WTC11 (cell line): ENCODE measurements around the gene THAP9. TPM values are rescaled to one million over a fixed set of nuclear protein-coding genes. Genes with fewer than 3 reads are reported as not detected.

Experiments used
- ATAC-seq: fragments of 200-7000 bp; cut with Tn5 transposase; 2 replicates; pipeline ENCODE4 v1.10.0; 2021; ENCODE audit warnings: mild to moderate bottlenecking, moderate library complexity
- CTCF ChIA-PET: fragments of 300-600 bp; sonication (Branson Sonifier 250); formaldehyde crosslinking; loops from one replicate; lab custom pipeline; 2021; ENCODE audit warnings: antibody characterized with exemption; lab: Charles Lee
- POLR2A ChIA-PET: fragments of 350-600 bp; sonication (Branson Sonifier 250); formaldehyde crosslinking; loops from one replicate; lab custom pipeline; 2021; ENCODE audit warnings: antibody characterized with exemption; lab: Charles Lee
- DNase-seq: peaks from one replicate; pipeline ENCODE4 v3.0.0; 2021; ENCODE audit warnings: low spot score
- H3K27ac Mint-ChIP-seq: 2 replicates; pipeline ENCODE4 v1.8.0; 2021; ENCODE audit warnings: mixed read lengths
- H3K27me3 Mint-ChIP-seq: 2 replicates; pipeline ENCODE4 v1.8.0; 2021; ENCODE audit warnings: low read depth, mild to moderate bottlenecking, moderate library complexity, mixed read lengths
- H3K36me3 Mint-ChIP-seq: 2 replicates; pipeline ENCODE4 v1.8.0; 2021; ENCODE audit warnings: mixed read lengths
- H3K4me1 Mint-ChIP-seq: 2 replicates; pipeline ENCODE4 v1.8.0; 2022; ENCODE audit warnings: mixed read lengths
- H3K4me3 Mint-ChIP-seq: 2 replicates; pipeline ENCODE4 v1.8.0; 2021; ENCODE audit warnings: mild to moderate bottlenecking, moderate library complexity, mixed read lengths
- H3K9me3 Mint-ChIP-seq: 2 replicates; pipeline ENCODE4 v1.8.0; 2021; ENCODE audit warnings: mixed read lengths
- KAT7 ChIP-seq: sonication (generic); formaldehyde crosslinking; IDR thresholded peaks from 2 replicates; pipeline ENCODE4 v1.8.1; 2023; ENCODE audit warnings: missing genetic modification reagents, mild to moderate bottlenecking, borderline replicate concordance
- NFE2L1 ChIP-seq: sonication (generic); formaldehyde crosslinking; IDR thresholded peaks from 2 replicates; pipeline ENCODE4 v1.8.1; 2023; ENCODE audit warnings: missing genetic modification reagents
- NR1H2 ChIP-seq: sonication (generic); formaldehyde crosslinking; IDR thresholded peaks from 2 replicates; pipeline ENCODE4 v1.9.0; 2021; ENCODE audit warnings: mild to moderate bottlenecking, moderate library complexity, missing genetic modification reagents
- NR3C1 ChIP-seq: sonication (generic); formaldehyde crosslinking; conservative IDR thresholded peaks from 2 replicates; pipeline ENCODE4 v1.8.1; 2023; ENCODE audit warnings: low read depth, mild to moderate bottlenecking, missing genetic modification reagents
- ZNF263 ChIP-seq: sonication (generic); formaldehyde crosslinking; IDR thresholded peaks from 2 replicates; pipeline ENCODE4 v1.8.1; 2022; ENCODE audit warnings: low read depth, mild to moderate bottlenecking, moderate library complexity, missing genetic modification reagents
- ZNF317 ChIP-seq: sonication (generic); formaldehyde crosslinking; IDR thresholded peaks from 2 replicates; pipeline ENCODE4 v1.8.1; 2023; ENCODE audit warnings: low read depth, mild to moderate bottlenecking, moderate library complexity, missing genetic modification reagents, borderline replicate concordance
- total RNA-seq: library from RNA; stranded (reverse); gene quantifications from 3 replicates; pipeline ENCODE4 v1.2.3, GENCODE V29; 2021
- TF ChIP-seq, protein P1 (sequence below): sonication (generic); formaldehyde crosslinking; IDR thresholded peaks from 2 replicates; pipeline ENCODE4 v1.8.0; 2022; ENCODE audit warnings: mild to moderate bottlenecking, missing genetic modification reagents
- TF ChIP-seq, protein P2 (sequence below): sonication (generic); formaldehyde crosslinking; IDR thresholded peaks from 2 replicates; pipeline ENCODE4 v1.8.1; 2023; ENCODE audit warnings: mild to moderate bottlenecking, missing genetic modification reagents, borderline replicate concordance
- TF ChIP-seq, protein P3 (sequence below): sonication (generic); formaldehyde crosslinking; IDR thresholded peaks from 2 replicates; pipeline ENCODE4 v1.8.0; 2023; ENCODE audit warnings: missing genetic modification reagents, mild to moderate bottlenecking, borderline replicate concordance
- TF ChIP-seq, protein P4 (sequence below): sonication (generic); formaldehyde crosslinking; IDR thresholded peaks from 2 replicates; pipeline ENCODE4 v1.8.0; 2022; ENCODE audit warnings: mild to moderate bottlenecking, missing genetic modification reagents
- TF ChIP-seq, protein P5 (sequence below): sonication (generic); formaldehyde crosslinking; IDR thresholded peaks from 2 replicates; pipeline ENCODE4 v1.8.1; 2023; ENCODE audit warnings: mild to moderate bottlenecking, missing genetic modification reagents, moderate library complexity
- TF ChIP-seq, protein P6 (sequence below): sonication (generic); formaldehyde crosslinking; IDR thresholded peaks from 2 replicates; pipeline ENCODE4 v1.8.1; 2023; ENCODE audit warnings: mild to moderate bottlenecking, missing genetic modification reagents, moderate library complexity
- TF ChIP-seq, protein P7 (sequence below): sonication (generic); formaldehyde crosslinking; IDR thresholded peaks from 2 replicates; pipeline ENCODE4 v1.8.0; 2023; ENCODE audit warnings: missing genetic modification reagents
- TF ChIP-seq, protein P8 (sequence below): fragments of 250-450 bp; sonication (Bioruptor Pico); IDR thresholded peaks from 2 replicates; pipeline ENCODE4 v1.9.0; 2021; ENCODE audit warnings: moderate library complexity, mild to moderate bottlenecking, inconsistent platforms, borderline replicate concordance
- TF ChIP-seq, protein P9 (sequence below): sonication (generic); formaldehyde crosslinking; conservative IDR thresholded peaks from 2 replicates; pipeline ENCODE4 v1.8.1; 2023; ENCODE audit warnings: mild to moderate bottlenecking, low read depth, missing genetic modification reagents, moderate library complexity

Gene THAP9
- total RNA-seq, 1 experiment from 2014 or later = 17.7 TPM

DNA sequence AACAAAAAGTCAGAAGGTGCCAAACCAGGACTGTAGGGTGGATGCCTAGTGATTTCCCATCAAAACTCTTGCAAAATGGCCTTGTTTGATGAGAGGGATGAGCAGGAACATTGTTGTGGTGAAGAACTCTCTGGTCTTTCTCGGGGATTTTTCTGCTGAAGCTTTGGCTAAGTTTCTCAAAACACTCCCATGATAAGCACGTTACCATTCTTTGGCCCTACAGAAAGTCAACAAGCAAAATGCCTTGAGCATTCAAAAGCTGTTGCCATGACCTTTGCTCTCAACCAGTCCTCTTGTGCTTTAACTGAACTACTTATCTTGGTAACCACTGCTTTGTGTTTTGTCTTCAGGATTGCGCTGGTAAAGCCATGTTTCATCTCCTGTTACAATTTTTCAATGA is 6.6 kb upstream of the THAP9 start:
- Mint-ChIP-seq H3K27ac (peak overlapping the region; percentile 20), H3K4me3 (no peak overlapping the region), H3K9me3 (no peaks in the 10 kb centered on the region), H3K4me1 (peaks cover 37% of the 10 kb centered on the region), H3K27me3 (no peaks in the 10 kb centered on the region), H3K36me3 (peaks cover 33% of the 10 kb centered on the region)
- TF ChIP-seq NR1H2 (CRISPR knock-in tag) = no peak
- TF ChIP-seq, protein P1, sequence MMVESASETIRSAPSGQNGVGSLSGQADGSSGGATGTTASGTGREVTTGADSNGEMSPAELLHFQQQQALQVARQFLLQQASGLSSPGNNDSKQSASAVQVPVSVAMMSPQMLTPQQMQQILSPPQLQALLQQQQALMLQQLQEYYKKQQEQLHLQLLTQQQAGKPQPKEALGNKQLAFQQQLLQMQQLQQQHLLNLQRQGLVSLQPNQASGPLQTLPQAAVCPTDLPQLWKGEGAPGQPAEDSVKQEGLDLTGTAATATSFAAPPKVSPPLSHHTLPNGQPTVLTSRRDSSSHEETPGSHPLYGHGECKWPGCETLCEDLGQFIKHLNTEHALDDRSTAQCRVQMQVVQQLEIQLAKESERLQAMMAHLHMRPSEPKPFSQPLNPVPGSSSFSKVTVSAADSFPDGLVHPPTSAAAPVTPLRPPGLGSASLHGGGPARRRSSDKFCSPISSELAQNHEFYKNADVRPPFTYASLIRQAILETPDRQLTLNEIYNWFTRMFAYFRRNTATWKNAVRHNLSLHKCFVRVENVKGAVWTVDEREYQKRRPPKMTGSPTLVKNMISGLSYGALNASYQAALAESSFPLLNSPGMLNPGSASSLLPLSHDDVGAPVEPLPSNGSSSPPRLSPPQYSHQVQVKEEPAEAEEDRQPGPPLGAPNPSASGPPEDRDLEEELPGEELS (CRISPR knock-in tag) = no peak
- TF ChIP-seq, protein P2, sequence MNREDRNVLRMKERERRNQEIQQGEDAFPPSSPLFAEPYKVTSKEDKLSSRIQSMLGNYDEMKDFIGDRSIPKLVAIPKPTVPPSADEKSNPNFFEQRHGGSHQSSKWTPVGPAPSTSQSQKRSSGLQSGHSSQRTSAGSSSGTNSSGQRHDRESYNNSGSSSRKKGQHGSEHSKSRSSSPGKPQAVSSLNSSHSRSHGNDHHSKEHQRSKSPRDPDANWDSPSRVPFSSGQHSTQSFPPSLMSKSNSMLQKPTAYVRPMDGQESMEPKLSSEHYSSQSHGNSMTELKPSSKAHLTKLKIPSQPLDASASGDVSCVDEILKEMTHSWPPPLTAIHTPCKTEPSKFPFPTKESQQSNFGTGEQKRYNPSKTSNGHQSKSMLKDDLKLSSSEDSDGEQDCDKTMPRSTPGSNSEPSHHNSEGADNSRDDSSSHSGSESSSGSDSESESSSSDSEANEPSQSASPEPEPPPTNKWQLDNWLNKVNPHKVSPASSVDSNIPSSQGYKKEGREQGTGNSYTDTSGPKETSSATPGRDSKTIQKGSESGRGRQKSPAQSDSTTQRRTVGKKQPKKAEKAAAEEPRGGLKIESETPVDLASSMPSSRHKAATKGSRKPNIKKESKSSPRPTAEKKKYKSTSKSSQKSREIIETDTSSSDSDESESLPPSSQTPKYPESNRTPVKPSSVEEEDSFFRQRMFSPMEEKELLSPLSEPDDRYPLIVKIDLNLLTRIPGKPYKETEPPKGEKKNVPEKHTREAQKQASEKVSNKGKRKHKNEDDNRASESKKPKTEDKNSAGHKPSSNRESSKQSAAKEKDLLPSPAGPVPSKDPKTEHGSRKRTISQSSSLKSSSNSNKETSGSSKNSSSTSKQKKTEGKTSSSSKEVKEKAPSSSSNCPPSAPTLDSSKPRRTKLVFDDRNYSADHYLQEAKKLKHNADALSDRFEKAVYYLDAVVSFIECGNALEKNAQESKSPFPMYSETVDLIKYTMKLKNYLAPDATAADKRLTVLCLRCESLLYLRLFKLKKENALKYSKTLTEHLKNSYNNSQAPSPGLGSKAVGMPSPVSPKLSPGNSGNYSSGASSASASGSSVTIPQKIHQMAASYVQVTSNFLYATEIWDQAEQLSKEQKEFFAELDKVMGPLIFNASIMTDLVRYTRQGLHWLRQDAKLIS (CRISPR knock-in tag) = no peak
- TF ChIP-seq NFE2L1 (CRISPR knock-in tag) = no peak
- TF ChIP-seq, protein P3, sequence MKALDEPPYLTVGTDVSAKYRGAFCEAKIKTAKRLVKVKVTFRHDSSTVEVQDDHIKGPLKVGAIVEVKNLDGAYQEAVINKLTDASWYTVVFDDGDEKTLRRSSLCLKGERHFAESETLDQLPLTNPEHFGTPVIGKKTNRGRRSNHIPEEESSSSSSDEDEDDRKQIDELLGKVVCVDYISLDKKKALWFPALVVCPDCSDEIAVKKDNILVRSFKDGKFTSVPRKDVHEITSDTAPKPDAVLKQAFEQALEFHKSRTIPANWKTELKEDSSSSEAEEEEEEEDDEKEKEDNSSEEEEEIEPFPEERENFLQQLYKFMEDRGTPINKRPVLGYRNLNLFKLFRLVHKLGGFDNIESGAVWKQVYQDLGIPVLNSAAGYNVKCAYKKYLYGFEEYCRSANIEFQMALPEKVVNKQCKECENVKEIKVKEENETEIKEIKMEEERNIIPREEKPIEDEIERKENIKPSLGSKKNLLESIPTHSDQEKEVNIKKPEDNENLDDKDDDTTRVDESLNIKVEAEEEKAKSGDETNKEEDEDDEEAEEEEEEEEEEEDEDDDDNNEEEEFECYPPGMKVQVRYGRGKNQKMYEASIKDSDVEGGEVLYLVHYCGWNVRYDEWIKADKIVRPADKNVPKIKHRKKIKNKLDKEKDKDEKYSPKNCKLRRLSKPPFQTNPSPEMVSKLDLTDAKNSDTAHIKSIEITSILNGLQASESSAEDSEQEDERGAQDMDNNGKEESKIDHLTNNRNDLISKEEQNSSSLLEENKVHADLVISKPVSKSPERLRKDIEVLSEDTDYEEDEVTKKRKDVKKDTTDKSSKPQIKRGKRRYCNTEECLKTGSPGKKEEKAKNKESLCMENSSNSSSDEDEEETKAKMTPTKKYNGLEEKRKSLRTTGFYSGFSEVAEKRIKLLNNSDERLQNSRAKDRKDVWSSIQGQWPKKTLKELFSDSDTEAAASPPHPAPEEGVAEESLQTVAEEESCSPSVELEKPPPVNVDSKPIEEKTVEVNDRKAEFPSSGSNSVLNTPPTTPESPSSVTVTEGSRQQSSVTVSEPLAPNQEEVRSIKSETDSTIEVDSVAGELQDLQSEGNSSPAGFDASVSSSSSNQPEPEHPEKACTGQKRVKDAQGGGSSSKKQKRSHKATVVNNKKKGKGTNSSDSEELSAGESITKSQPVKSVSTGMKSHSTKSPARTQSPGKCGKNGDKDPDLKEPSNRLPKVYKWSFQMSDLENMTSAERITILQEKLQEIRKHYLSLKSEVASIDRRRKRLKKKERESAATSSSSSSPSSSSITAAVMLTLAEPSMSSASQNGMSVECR (CRISPR knock-in tag) = no peak
- no peak for TF ChIP-seq KAT7
- TF ChIP-seq, protein P4, sequence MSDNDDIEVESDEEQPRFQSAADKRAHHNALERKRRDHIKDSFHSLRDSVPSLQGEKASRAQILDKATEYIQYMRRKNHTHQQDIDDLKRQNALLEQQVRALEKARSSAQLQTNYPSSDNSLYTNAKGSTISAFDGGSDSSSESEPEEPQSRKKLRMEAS (CRISPR knock-in tag) = no peak
- no peak for TF ChIP-seq ZNF317 (CRISPR knock-in tag)
- TF ChIP-seq, protein P5, sequence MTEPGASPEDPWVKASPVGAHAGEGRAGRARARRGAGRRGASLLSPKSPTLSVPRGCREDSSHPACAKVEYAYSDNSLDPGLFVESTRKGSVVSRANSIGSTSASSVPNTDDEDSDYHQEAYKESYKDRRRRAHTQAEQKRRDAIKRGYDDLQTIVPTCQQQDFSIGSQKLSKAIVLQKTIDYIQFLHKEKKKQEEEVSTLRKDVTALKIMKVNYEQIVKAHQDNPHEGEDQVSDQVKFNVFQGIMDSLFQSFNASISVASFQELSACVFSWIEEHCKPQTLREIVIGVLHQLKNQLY (CRISPR knock-in tag) = no peak
- TF ChIP-seq, protein P6, sequence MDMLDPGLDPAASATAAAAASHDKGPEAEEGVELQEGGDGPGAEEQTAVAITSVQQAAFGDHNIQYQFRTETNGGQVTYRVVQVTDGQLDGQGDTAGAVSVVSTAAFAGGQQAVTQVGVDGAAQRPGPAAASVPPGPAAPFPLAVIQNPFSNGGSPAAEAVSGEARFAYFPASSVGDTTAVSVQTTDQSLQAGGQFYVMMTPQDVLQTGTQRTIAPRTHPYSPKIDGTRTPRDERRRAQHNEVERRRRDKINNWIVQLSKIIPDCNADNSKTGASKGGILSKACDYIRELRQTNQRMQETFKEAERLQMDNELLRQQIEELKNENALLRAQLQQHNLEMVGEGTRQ (CRISPR knock-in tag) = no peak
- no peak for TF ChIP-seq ZNF263 (CRISPR knock-in tag)
- TF ChIP-seq, protein P7, sequence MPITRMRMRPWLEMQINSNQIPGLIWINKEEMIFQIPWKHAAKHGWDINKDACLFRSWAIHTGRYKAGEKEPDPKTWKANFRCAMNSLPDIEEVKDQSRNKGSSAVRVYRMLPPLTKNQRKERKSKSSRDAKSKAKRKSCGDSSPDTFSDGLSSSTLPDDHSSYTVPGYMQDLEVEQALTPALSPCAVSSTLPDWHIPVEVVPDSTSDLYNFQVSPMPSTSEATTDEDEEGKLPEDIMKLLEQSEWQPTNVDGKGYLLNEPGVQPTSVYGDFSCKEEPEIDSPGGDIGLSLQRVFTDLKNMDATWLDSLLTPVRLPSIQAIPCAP (CRISPR knock-in tag) = no peak
- TF ChIP-seq NR3C1 (CRISPR knock-in tag) = no peak
- TF ChIP-seq, protein P8, sequence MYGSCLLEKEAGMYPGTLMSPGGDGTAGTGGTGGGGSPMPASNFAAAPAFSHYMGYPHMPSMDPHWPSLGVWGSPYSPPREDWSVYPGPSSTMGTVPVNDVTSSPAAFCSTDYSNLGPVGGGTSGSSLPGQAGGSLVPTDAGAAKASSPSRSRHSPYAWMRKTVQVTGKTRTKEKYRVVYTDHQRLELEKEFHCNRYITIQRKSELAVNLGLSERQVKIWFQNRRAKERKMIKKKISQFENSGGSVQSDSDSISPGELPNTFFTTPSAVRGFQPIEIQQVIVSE (CRISPR knock-in tag) = no peak
- TF ChIP-seq, protein P9, sequence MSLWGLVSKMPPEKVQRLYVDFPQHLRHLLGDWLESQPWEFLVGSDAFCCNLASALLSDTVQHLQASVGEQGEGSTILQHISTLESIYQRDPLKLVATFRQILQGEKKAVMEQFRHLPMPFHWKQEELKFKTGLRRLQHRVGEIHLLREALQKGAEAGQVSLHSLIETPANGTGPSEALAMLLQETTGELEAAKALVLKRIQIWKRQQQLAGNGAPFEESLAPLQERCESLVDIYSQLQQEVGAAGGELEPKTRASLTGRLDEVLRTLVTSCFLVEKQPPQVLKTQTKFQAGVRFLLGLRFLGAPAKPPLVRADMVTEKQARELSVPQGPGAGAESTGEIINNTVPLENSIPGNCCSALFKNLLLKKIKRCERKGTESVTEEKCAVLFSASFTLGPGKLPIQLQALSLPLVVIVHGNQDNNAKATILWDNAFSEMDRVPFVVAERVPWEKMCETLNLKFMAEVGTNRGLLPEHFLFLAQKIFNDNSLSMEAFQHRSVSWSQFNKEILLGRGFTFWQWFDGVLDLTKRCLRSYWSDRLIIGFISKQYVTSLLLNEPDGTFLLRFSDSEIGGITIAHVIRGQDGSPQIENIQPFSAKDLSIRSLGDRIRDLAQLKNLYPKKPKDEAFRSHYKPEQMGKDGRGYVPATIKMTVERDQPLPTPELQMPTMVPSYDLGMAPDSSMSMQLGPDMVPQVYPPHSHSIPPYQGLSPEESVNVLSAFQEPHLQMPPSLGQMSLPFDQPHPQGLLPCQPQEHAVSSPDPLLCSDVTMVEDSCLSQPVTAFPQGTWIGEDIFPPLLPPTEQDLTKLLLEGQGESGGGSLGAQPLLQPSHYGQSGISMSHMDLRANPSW = no peak
- CTCF ChIA-PET = no interaction called here
- DNase-seq = no peak
- POLR2A ChIA-PET = interaction anchor here (0.7 kb wide), 1 partner anchor 96 kb away, joined by 3 read pairs; no protein-coding TSS in a partner anchor
- ATAC-seq = no peak
